Measurements from ENCODE around the gene ADARB2. TPM values are rescaled to one million over a fixed set of nuclear protein-coding genes. Genes with fewer than 3 reads are reported as not detected.

Gene ADARB2
- total RNA-seq, 1 donor from 2014 or later: 38.7 TPM

DNA sequence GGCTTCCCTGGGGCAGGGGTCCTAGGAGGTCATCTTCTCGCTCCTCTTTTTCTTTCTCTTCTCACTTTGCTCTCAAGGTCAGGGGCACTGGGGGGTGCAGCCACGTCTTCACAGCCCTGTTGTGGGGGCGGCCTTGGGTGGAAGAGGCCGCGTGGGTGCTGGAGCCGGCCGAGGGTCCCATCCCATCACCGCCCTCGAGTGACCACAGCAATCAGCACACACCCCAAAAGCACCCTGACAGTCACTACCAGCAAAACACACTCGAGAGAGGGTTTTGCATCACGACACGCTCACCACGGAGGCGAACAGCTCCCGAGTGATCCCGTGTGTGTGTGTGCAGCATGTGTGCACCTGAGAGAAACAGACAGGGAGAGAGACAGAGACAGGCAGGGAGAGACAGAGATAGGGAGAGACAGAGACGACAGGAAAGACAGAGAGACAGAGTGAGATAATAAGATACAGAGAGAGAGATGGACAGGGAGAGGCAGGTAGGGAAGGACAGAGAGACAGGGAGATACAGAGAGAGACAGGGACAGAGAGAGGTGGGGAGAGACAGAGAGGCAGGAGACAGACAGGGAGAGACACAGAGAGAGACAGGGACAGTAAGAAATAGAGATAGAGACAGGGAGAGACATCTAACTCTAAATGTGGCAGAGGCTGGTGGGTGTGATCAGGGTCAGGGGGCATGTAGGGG, 580.3 kb downstream of the ADARB2 start:
- DNase-seq (ENCODE audit: extremely low spot score, unreplicated experiment): peak; percentile 71
- no peak overlapping the region for H3K27ac Mint-ChIP-seq (ENCODE audit: unreplicated experiment)
- no peak overlapping the region for H3K4me3 Mint-ChIP-seq (ENCODE audit: unreplicated experiment)
- H3K36me3 Mint-ChIP-seq (ENCODE audit: unreplicated experiment): no peaks in the 10 kb centered on the region
- no peaks in the 10 kb centered on the region for H3K4me1 Mint-ChIP-seq (ENCODE audit: unreplicated experiment)
- H3K9me3 Mint-ChIP-seq (ENCODE audit: unreplicated experiment): no peaks in the 10 kb centered on the region
- peaks cover 25% of the 10 kb centered on the region for H3K27me3 Mint-ChIP-seq (ENCODE audit: unreplicated experiment)
- TF ChIP-seq, protein P1, sequence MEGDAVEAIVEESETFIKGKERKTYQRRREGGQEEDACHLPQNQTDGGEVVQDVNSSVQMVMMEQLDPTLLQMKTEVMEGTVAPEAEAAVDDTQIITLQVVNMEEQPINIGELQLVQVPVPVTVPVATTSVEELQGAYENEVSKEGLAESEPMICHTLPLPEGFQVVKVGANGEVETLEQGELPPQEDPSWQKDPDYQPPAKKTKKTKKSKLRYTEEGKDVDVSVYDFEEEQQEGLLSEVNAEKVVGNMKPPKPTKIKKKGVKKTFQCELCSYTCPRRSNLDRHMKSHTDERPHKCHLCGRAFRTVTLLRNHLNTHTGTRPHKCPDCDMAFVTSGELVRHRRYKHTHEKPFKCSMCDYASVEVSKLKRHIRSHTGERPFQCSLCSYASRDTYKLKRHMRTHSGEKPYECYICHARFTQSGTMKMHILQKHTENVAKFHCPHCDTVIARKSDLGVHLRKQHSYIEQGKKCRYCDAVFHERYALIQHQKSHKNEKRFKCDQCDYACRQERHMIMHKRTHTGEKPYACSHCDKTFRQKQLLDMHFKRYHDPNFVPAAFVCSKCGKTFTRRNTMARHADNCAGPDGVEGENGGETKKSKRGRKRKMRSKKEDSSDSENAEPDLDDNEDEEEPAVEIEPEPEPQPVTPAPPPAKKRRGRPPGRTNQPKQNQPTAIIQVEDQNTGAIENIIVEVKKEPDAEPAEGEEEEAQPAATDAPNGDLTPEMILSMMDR (IDR thresholded peaks at IDR 0.05): no peak

DNA sequence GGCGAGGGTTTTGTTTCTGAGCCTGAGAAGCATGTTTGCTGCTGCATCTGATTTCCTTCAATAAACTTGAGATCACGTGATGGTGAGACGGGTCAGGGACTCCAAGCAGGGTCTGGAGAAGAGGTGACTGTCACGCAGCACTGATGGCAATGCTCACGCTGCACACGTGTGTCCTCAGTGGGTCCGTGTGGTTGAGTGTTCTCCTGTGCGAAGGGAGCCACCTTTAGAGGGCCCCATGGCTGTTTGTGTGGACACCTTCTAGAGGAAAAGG, 580.8 kb downstream of the ADARB2 start:
- TF ChIP-seq, protein P1 (IDR thresholded peaks at IDR 0.05): no peak
- peaks cover 20% of the 10 kb centered on the region for H3K27me3 Mint-ChIP-seq (ENCODE audit: unreplicated experiment)
- no peak for DNase-seq (ENCODE audit: extremely low spot score, unreplicated experiment)
- H3K9me3 Mint-ChIP-seq (ENCODE audit: unreplicated experiment): no peaks in the 10 kb centered on the region
- H3K27ac Mint-ChIP-seq (ENCODE audit: unreplicated experiment): no peak overlapping the region
- no peaks in the 10 kb centered on the region for H3K4me1 Mint-ChIP-seq (ENCODE audit: unreplicated experiment)
- H3K36me3 Mint-ChIP-seq (ENCODE audit: unreplicated experiment): no peaks in the 10 kb centered on the region
- no peak overlapping the region for H3K4me3 Mint-ChIP-seq (ENCODE audit: unreplicated experiment)

DNA sequence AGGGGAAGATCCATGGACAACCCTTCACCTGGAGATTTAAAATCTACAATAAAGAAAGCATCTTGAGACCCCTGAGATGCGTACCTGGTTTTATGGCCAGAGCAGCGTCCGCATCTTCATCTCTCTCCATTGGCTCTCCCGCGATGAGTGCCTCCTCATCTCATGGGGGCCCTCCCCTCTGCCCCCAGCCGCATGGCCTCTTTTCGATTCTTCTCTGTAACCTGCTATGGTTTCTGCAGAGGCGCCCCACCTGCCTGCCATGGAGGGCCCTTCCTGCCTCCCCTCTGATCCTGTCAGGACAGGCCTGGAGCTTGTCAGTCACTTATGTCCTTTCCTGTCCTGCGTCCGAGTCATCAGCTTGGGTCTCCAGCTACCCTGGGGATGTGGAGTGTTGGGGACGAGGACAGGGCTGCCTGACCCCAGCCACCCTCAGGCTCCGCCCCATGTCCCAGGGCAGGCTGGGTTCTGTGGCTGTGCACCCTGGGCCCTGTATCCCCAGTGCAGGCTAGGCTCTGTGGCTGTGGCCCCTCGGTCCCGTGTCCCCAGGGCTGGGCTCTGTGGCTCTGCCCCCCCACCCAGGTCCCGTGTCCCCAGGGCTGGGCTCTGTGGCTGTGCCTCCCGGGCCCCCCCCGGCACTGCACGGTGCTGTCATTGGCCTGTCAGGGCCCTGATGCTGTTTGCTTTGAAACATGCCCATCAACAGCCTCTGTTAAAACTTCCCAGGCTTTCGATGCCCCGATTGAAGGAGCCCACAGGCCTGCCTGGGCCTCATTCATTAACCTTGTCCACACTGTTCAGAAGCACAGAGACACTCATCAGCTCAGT, 581.3 kb downstream of the ADARB2 start:
- Mint-ChIP-seq H3K9me3 (ENCODE audit: unreplicated experiment) (no peaks in the 10 kb centered on the region), H3K27ac (ENCODE audit: unreplicated experiment) (no peak overlapping the region), H3K4me1 (ENCODE audit: unreplicated experiment) (no peaks in the 10 kb centered on the region), H3K4me3 (ENCODE audit: unreplicated experiment) (no peak overlapping the region), H3K27me3 (ENCODE audit: unreplicated experiment) (peaks cover 20% of the 10 kb centered on the region), H3K36me3 (ENCODE audit: unreplicated experiment) (no peaks in the 10 kb centered on the region)
- DNase-seq (ENCODE audit: extremely low spot score, unreplicated experiment): peak; percentile 80
- TF ChIP-seq, protein P1 (IDR thresholded peaks at IDR 0.05): no peak

DNA sequence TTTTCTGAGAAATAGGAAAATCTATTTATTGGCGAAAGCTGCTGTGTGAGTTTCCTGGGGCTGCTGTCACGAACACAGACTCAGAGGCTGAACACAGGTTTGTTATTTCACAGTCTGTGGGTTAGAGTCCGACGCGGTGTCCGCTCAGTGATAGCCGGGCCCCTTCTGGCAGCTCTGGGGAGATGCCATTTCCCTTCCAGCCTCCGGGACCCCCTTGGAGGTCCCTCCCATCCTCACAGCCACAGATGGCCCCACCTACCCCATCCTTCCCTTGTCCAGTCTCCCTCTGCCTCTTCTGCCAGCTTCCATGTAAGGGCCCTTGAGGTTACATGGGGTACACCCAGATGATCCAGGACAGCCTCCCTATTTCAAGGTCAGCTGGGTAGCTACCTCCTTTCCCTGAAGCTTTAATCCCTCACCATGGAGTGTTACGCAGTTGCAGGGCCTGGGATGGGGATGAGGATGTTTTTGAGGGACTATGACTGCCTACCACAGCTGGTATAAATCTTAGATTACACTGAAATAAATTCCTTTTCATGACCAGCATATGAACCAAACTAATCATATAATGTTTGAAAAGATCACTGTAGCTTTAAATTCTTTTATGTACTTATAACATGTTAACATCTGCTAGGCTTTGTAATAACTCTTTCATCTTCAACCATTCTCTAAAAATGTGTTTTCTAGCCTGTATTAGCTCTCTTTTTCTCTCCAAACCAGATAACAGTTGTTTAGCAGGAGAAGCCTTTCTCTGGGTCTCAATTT, 582.6 kb downstream of the ADARB2 start:
- Mint-ChIP-seq H3K4me3 (ENCODE audit: unreplicated experiment) (no peak overlapping the region), H3K4me1 (ENCODE audit: unreplicated experiment) (no peaks in the 10 kb centered on the region), H3K9me3 (ENCODE audit: unreplicated experiment) (no peaks in the 10 kb centered on the region), H3K27ac (ENCODE audit: unreplicated experiment) (no peak overlapping the region), H3K27me3 (ENCODE audit: unreplicated experiment) (peaks cover 20% of the 10 kb centered on the region), H3K36me3 (ENCODE audit: unreplicated experiment) (no peaks in the 10 kb centered on the region)
- peak; percentile 73 for DNase-seq (ENCODE audit: extremely low spot score, unreplicated experiment)
- TF ChIP-seq, protein P1 (IDR thresholded peaks at IDR 0.05): no peak
